ENCODE data around the gene AMBRA1. TPM values are rescaled to one million over a fixed set of nuclear protein-coding genes. Genes with fewer than 3 reads are reported as not detected.

The AMBRA1 gene
- polyA plus RNA-seq, 1 experiment: 12.8 TPM

GRCh38 chr11:46456269-46457001 lies 137.4 kb downstream of the AMBRA1 start:
- Histone ChIP-seq H3K27me3 (ENCODE audit: control insufficient read depth, insufficient read depth, low read length) (no peaks in the 10 kb centered on the region), H3K36me3 (ENCODE audit: control insufficient read depth, insufficient read depth, low read length) (no peaks in the 10 kb centered on the region), H3K4me3 (ENCODE audit: low read depth, low read length) (no peak overlapping the region)
- ChIA-PET CTCF (interaction anchor here (0.9 kb wide), 1 partner anchor 73 kb away, joined by 3 read pairs; no protein-coding TSS in a partner anchor), POLR2A (no interaction called here)
- no peak for TF ChIP-seq CTCF (IDR thresholded peaks at IDR 0.05; ENCODE audit: insufficient read depth, low read depth, low read length)
- no peak for DNase-seq (ENCODE audit: low read depth)

- CTCF ChIA-PET: interaction anchor here (0.9 kb wide), 1 partner anchor 73 kb away, joined by 3 read pairs; no protein-coding TSS in a partner anchor
These were observed 138.0 kb downstream of the AMBRA1 start for GRCh38 chr11:46455834-46456233.

GRCh38 chr11:46452918-46453517 lies 140.8 kb downstream of the AMBRA1 start:
- no peak for TF ChIP-seq CTCF (IDR thresholded peaks at IDR 0.05; ENCODE audit: insufficient read depth, low read depth, low read length)
- no peak for DNase-seq (ENCODE audit: low read depth)
- POLR2A ChIA-PET: interaction anchor here (0.6 kb wide), 1 partner anchor 18 kb away, joined by 11 read pairs; no protein-coding TSS in a partner anchor
- H3K27me3 ChIP-seq (ENCODE audit: control insufficient read depth, insufficient read depth, low read length): no peaks in the 10 kb centered on the region
- CTCF ChIA-PET: interaction anchor here (1.6 kb wide), 1 partner anchor 9 kb away, joined by 6 read pairs; no protein-coding TSS in a partner anchor
- H3K4me3 ChIP-seq (ENCODE audit: low read depth, low read length): no peak overlapping the region
- no peaks in the 10 kb centered on the region for H3K36me3 ChIP-seq (ENCODE audit: control insufficient read depth, insufficient read depth, low read length)

More at GRCh38 chr11:46455834-46456233, 138.0 kb downstream of the AMBRA1 start:
- Histone ChIP-seq H3K36me3 (ENCODE audit: control insufficient read depth, insufficient read depth, low read length) (no peaks in the 10 kb centered on the region), H3K4me3 (ENCODE audit: low read depth, low read length) (no peak overlapping the region), H3K27me3 (ENCODE audit: control insufficient read depth, insufficient read depth, low read length) (no peaks in the 10 kb centered on the region)
- no peak for DNase-seq (ENCODE audit: low read depth)
- POLR2A ChIA-PET: no interaction called here
- no peak for TF ChIP-seq CTCF (IDR thresholded peaks at IDR 0.05; ENCODE audit: insufficient read depth, low read depth, low read length)

- ChIA-PET CTCF (interaction anchor here (1.1 to 1.6 kb wide), 7 partner anchors 10 to 63 kb away, joined by 3 to 6 read pairs (median 3); no protein-coding TSS in a partner anchor), POLR2A (no interaction called here)
- Histone ChIP-seq H3K4me3 (ENCODE audit: low read depth, low read length) (no peak overlapping the region), H3K36me3 (ENCODE audit: control insufficient read depth, insufficient read depth, low read length) (no peaks in the 10 kb centered on the region), H3K27me3 (ENCODE audit: control insufficient read depth, insufficient read depth, low read length) (no peaks in the 10 kb centered on the region)
- no peak for DNase-seq (ENCODE audit: low read depth)
- TF ChIP-seq CTCF (IDR thresholded peaks at IDR 0.05; ENCODE audit: insufficient read depth, low read depth, low read length): no peak
These were observed 142.1 kb downstream of the AMBRA1 start for GRCh38 chr11:46451759-46452158.

GRCh38 chr11:46450846-46451477 lies 142.9 kb downstream of the AMBRA1 start:
- no peak for TF ChIP-seq CTCF (IDR thresholded peaks at IDR 0.05; ENCODE audit: insufficient read depth, low read depth, low read length)
- ChIA-PET CTCF (interaction anchor here (0.6 to 1.6 kb wide), 8 partner anchors 11 to 62 kb away, joined by 3 to 6 read pairs (median 3); no protein-coding TSS in a partner anchor), POLR2A (no interaction called here)
- no peak overlapping the region for H3K4me3 ChIP-seq (ENCODE audit: low read depth, low read length)
- H3K27me3 ChIP-seq (ENCODE audit: control insufficient read depth, insufficient read depth, low read length): no peaks in the 10 kb centered on the region
- no peak for DNase-seq (ENCODE audit: low read depth)
- no peaks in the 10 kb centered on the region for H3K36me3 ChIP-seq (ENCODE audit: control insufficient read depth, insufficient read depth, low read length)

Data from BJ (cell line).